ENCODE measurements around the gene MACC1. TPM values are rescaled to one million over a fixed set of nuclear protein-coding genes. Genes with fewer than 3 reads are reported as not detected.

Gene MACC1
- total RNA-seq, 6 experiments from 2014 or later, result not detected

- peaks cover 2% of the 10 kb centered on the region; the same call in 1 of the 2 replicates for H3K27me3 Mint-ChIP-seq (ENCODE audit: insufficient read depth)
- no peak overlapping the region for H3K4me3 Mint-ChIP-seq
- H3K9me3 Mint-ChIP-seq, result peaks cover 25% of the 10 kb centered on the region
- no peak for DNase-seq
- no peaks in the 10 kb centered on the region; the same call in none of the 2 replicates for H3K36me3 Mint-ChIP-seq (ENCODE audit: low read depth)
- no peaks in the 10 kb centered on the region for H3K4me1 Mint-ChIP-seq (ENCODE audit: low read depth)
- H3K27ac Mint-ChIP-seq, result no peak overlapping the region
- TF ChIP-seq CTCF (IDR thresholded peaks at IDR 0.05), result no peak
Observed at GRCh38 chr7:20185988-20186387, 31.2 kb downstream of the MACC1 start.

GRCh38 chr7:20183086-20183485 is 34.1 kb downstream of the MACC1 start:
- H3K27ac Mint-ChIP-seq, result no peak overlapping the region
- H3K36me3 Mint-ChIP-seq (ENCODE audit: low read depth), result no peaks in the 10 kb centered on the region
- peaks cover 9% of the 10 kb centered on the region for H3K9me3 Mint-ChIP-seq
- H3K4me1 Mint-ChIP-seq (ENCODE audit: low read depth), result no peaks in the 10 kb centered on the region
- no peak for TF ChIP-seq CTCF (IDR thresholded peaks at IDR 0.05)
- DNase-seq, result no peak
- H3K4me3 Mint-ChIP-seq, result no peak overlapping the region
- H3K27me3 Mint-ChIP-seq (ENCODE audit: insufficient read depth), result peaks cover 2% of the 10 kb centered on the region; the same call in 1 of the 2 replicates

- no peak for TF ChIP-seq CTCF (IDR thresholded peaks at IDR 0.05)
- DNase-seq, result no peak
- peaks cover 8% of the 10 kb centered on the region for H3K9me3 Mint-ChIP-seq
- H3K4me3 Mint-ChIP-seq, result no peak overlapping the region
- H3K27me3 Mint-ChIP-seq (ENCODE audit: insufficient read depth), result no peaks in the 10 kb centered on the region
- H3K36me3 Mint-ChIP-seq (ENCODE audit: low read depth), result no peaks in the 10 kb centered on the region
- no peak overlapping the region for H3K27ac Mint-ChIP-seq
- H3K4me1 Mint-ChIP-seq (ENCODE audit: low read depth), result no peaks in the 10 kb centered on the region
Observed at GRCh38 chr7:20176578-20177242, 40.5 kb downstream of the MACC1 start.

- Mint-ChIP-seq H3K27ac (no peak overlapping the region), H3K36me3 (ENCODE audit: low read depth) (no peaks in the 10 kb centered on the region), H3K4me3 (no peak overlapping the region), H3K4me1 (ENCODE audit: low read depth) (no peaks in the 10 kb centered on the region), H3K9me3 (peaks cover 11% of the 10 kb centered on the region), H3K27me3 (ENCODE audit: insufficient read depth) (no peaks in the 10 kb centered on the region)
- TF ChIP-seq CTCF (IDR thresholded peaks at IDR 0.05), result no peak
- no peak for DNase-seq
Observed at GRCh38 chr7:20173828-20174227, 43.4 kb downstream of the MACC1 start.

- H3K9me3 Mint-ChIP-seq, result peaks cover 11% of the 10 kb centered on the region
- no peaks in the 10 kb centered on the region for H3K36me3 Mint-ChIP-seq (ENCODE audit: low read depth)
- no peaks in the 10 kb centered on the region for H3K4me1 Mint-ChIP-seq (ENCODE audit: low read depth)
- no peak overlapping the region for H3K27ac Mint-ChIP-seq
- peak; percentile 46; the same call in 1 of the 2 replicates for TF ChIP-seq CTCF (IDR thresholded peaks at IDR 0.05)
- DNase-seq, result peak; percentile 13
- H3K4me3 Mint-ChIP-seq, result no peak overlapping the region
- no peaks in the 10 kb centered on the region for H3K27me3 Mint-ChIP-seq (ENCODE audit: insufficient read depth)
Observed at GRCh38 chr7:20172736-20173334, 44.3 kb downstream of the MACC1 start.

Measured in HFFc6 (cell line).